SU-DHL-6 (cell line): ENCODE measurements around the gene C10orf105.

Source experiments
- CTCF ChIP-seq: fragments of 200-600 bp; sonication (generic); IDR thresholded peaks from one replicate; pipeline ENCODE4 v1.5.1; 2017; ENCODE audit warnings: antibody characterized with exemption, mild to moderate bottlenecking, low read length, moderate library complexity; ENCODE audit not compliant: insufficient read depth, poor library complexity, severe bottlenecking
- EZH2phosphoT487 ChIP-seq: fragments of 200-600 bp; sonication (generic), shearing (Covaris generic); conservative IDR thresholded peaks from 2 replicates; pipeline ENCODE4 v1.6.1; 2018; ENCODE audit warnings: mild to moderate bottlenecking, antibody characterized with exemption, low read length, moderate library complexity, mixed read lengths

DNA sequence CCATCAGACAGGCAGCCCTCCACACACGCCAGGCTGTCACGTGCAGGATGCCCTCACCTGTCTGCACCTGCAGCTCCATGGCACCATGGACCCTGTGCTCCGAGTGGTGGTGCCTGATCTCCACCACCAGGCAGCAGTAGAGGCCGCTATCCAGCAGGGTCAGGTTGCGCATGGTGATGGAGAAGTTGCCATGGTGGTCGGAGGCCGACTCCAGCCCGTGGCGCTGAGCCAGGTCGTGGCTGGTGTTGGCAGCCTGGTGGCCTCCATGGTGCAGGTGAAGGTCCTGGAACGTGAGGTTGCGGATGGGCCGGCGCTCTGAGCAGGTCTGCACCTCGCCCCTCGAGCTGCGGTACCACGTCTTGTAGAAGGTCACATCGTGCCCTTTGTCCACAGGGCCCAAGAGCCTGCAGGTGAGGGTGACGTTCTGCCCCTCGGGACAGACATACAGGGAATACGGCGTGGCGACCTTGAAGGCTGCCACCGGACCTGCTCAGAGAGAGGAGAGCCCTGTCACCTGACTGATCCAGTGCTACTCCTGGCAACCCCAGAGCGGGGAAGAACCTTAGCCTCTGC lies 42.0 kb upstream of the C10orf105 start:
- TF ChIP-seq CTCF (no peak), EZH2phosphoT487 (no peak)
